Suppressor macrophage (primary cell): Measurements from ENCODE around the gene TNNT3.
"Not testable (repeated sequence)": the region's sequence is repeated elsewhere in the genome, so short reads cannot be mapped to it uniquely, and the experiment has no call there.

ENCODE experiments used
- DNase-seq, 4 experiments: peaks; one replicate each; pipeline ENCODE4 v3.0.0-alpha.2; 2020 to 2022

Gene TNNT3

DNA sequence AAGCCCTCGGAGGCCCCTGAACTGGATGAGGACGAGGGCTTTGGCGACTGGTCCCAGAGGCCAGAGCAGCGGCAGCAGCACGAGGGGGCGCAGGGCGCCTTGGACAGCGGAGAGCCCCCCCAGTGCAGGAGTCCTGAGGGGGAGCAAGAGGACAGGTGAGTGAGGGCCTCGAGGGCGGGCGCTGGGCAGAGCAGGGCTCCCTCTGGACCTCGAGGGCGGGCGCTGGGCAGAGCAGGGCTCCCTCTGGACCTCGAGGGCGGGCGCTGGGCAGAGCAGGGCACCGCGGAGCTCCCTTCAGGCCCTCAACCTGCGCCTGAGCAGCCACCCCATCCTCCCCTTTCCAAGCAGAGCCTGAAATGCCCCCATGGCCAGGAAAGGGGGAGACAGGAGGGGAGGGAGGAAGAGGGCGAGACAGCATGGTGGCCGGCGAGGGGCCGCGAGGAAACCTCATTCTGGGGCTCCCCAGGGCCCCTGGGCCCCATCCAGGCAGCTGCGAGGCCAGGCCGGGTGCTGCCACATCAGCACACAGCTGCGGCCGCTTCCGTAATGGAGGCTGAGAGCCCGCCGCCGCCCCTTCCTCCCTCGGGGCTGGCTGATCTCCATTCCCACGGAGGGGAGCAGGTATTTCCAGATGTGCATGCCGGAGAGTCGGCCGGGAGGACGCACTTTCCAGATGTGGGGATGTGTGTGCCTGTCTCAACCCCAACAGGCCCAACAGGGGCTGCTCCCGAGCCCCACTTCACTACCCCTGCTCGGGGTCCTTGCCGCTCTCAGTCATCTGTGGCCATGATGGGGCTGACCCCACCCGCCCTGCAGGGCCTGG is 37.9 kb upstream of the TNNT3 start:
- peak in 2 of 4 experiments; percentile 43 to 46 for DNase-seq

- peak; percentile 73 to 91 (median 82) for DNase-seq
Observed at GRCh38 chr11:1882265-1883238, 37.0 kb upstream of the TNNT3 start.

DNA sequence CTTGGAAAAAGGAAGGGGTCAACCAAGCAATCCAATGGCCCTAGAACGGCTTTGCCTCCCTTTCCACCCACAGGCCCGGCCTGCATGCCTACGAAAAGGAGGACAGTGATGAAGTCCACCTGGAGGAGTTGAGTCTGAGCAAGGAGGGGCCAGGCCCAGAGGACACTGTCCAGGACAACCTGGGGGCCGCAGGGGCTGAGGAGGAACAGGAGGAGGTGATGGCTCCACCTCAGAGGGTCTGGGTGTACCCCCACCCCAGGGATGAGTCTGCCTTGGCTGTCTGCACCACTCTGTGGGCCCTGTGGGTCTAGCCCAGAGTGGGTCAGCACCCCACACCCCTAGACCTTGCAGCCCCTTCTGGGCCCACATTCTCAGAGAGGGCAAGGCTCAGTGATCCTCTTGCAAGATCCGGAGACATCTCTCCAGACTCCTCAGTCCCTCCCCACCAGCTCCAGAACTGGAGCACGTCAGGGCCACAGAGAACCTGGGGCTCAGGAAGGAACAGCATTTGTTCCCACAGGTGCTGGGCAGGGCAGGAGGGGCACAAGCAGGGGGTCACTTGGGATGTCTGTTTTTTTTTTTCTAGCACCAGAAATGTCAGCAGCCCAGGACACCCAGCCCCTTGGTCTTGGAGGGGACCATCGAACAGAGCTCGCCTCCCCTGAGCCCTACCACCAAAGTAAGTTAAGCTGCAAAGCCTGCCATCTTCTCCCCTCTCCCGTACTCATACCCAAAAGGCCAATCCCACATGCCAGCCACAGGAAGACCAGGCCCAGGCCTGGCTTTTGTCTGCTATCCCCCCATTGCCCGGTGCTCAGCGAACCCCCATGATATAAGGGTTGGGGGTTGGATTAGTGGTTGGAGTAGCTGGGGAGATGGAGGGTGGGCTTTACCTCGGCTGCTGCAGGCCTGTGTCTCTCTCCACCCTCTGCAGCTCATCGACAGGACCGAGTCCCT is 35.9 kb upstream of the TNNT3 start:
- DNase-seq, result no peak

- no peak for DNase-seq
Observed at GRCh38 chr11:1884303-1884700, 35.2 kb upstream of the TNNT3 start.

DNA sequence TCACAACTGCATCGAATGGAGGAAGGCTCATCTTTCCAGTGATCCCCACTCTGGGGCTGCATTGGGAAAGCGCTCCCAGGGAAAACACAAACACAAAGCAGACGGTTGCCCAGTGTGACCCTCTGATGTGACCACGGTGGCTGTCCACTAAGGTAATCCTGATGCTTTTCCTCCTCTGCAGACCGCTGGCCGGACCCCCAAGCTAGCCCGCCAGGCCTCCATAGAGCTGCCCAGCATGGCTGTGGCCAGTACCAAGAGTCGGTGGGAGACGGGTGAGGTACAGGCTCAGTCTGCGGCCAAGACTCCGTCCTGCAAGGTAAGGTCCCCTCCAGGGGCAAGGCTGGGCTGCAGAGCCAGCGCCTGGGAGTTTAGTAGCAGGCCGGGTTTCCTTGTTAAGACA is 33.0 kb upstream of the TNNT3 start:
- not testable (repeated sequence) for DNase-seq

GRCh38 chr11:1887451-1888346 is 31.8 kb upstream of the TNNT3 start:
- no peak for DNase-seq

GRCh38 chr11:1888347-1888753 is 31.2 kb upstream of the TNNT3 start:
- DNase-seq, result peak in 2 of 4 experiments; percentile 53 to 57

GRCh38 chr11:1888811-1889210 is 30.7 kb upstream of the TNNT3 start:
- no peak for DNase-seq

GRCh38 chr11:1889224-1889930 is 30.1 kb upstream of the TNNT3 start:
- peak in 2 of 4 experiments; percentile 42 to 50 for DNase-seq

DNA sequence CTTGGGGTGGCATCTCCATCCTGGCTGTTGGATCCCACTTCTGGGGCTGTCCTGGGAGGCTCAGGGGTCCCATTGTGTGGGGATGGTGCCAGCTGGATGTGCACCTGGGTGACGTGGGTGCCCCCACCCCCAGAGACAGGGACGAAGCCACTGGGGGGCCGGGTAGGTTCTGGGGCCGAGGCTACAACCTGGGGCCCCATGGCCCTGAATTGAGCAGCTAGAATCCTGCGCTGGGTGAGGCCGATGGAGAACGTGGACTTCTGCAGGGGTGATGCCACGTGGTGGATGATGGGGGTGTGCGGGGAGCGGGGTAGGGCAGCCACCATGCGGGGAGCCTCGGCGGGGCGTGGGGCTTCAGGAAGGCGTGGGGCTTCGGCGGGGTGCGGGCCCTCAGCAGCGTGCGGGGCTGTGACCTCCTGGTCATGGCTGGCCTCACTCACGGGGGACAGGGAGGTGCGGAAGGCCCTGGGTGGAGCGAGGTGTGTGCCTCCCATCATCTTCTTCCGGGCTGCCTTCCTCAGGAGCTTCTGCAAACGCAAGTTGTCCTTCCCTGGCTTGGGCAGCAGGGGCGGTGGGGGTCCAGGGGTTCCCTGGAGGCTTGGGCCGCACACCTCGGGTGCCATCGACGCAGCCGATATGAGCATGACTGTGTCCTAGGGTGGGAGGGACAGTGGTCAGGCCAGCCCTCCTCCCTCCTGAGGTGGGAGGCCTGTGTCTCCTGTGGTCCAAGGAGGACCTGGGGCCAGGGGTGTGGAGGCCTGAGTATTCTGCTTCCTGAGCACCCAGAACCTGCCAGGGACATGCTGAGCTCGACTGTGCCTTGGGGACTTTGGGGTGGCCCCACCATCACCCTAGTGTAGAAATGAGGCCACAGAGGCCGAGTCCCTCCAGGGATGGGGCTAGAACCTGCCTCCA is 29.3 kb upstream of the TNNT3 start:
- DNase-seq, result no peak

- DNase-seq, result peak; percentile 45 to 75 (median 64)
Observed at GRCh38 chr11:1890856-1891830, 28.4 kb upstream of the TNNT3 start.

DNA sequence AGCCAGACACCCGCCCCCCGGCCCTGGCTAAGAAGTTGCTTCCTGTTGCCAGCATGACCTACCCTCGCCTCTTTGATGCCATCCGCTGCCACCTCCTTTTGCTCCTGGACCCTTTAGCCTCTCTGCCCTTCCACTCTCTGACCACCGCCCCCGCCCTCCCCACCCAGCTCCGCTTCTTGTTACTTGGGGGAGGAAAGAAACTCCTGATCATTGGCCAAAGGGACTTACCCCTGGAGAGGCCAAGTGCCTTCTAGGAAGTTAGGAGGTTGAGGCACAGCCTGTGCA is 27.7 kb upstream of the TNNT3 start, which contains the start of gene PRR33:
Gene PRR33, minus strand, starts transcription at position 65 of the 285 bp plus-strand sequence. CDS start 1,311 bp downstream, outside the sequence.
- DNase-seq, result no peak

DNA sequence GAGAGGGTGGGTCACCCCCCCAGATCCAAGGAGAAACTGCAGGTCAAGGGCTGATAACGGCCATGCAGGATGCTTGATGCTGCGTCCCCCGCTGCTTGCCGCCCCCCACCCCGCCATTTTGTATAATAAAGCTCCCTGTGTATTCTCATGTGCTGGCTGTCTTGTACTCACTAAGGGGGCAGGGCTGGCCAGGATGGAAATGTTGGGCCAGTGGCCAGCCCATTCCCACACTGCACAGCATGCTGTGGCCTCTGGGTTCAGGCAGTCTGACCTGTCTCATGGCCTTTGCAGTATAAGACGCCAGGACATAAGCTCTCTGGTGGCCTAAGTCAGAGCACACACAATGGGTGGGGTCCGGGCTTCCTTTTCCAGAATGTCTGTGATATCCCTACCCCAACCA is 27.4 kb upstream of the TNNT3 start:
- DNase-seq, result no peak

DNA sequence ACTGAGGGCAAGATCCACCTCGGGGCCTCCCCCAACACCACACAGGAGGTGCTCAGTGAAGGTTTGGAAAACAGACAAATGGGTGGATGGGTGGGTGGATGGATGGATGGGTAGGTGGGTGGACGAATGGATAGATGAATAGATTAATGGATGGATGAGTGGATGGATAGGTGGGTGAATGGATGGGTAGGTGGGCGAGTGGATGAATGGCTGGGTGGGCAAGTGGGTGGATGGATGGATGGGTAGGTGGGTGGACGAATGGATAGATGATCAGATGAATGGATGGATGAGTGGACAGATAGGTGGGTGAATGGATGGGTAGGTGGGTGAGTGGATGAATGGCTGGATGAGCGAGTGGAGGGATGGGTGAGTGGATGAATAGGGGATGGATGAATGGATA is 26.9 kb upstream of the TNNT3 start:
- DNase-seq, result no peak

DNA sequence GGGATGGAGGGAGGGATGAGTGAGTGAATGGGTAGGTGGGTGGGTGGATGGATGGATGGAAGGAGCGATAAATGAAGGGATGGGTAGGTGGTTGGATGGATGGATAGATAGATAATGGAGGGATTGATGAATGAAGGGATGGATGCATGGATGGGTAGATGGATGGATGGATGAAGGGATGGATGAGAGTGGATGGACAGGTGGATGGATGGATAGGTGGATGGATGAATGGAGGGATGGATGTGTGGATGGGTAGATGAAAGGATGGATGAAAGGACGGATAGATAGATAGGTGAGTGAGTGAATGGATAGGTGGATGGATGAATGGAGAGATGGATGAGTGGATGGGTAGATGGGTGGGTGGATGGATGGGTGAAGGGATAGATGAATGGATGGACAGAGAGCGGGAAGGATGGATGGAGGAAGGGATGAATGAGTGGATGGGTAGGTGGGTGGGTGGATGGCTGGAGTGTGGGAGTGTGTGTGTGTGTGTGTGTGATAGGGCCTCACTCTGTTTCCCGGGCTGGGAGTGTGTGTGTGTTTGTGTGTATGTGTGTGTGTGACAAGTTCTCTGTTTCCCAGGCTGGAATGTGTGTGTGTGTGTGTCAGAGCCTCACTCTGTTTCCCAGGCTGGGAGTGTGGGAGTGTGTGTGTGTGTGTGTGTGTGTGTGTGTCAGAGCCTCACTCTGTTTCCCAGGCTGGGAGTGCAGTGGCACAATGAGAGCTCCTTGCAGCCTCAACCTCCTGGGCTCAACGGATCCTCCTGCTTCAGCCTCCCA is 25.7 kb upstream of the TNNT3 start:
- no peak for DNase-seq

DNA sequence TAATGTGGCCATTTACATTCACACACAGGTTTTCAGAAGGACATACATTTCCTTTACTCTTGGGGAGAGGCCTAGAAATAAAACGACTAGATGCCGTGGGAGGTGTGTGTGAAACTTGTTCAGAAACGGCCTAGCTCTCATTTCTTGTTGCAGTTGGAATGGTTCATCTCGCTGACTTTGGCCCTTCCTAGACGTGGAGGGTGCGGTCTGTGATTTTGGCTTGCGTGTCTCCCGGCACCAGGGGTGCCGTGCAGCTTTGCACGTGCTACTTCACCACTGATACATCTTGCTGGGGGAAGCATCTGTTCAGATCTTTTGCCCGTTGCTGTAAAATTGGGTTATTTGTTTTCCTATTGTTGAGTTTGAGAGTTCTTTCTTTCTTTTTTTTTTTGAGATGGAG is 24.7 kb upstream of the TNNT3 start:
- no peak for DNase-seq

DNA sequence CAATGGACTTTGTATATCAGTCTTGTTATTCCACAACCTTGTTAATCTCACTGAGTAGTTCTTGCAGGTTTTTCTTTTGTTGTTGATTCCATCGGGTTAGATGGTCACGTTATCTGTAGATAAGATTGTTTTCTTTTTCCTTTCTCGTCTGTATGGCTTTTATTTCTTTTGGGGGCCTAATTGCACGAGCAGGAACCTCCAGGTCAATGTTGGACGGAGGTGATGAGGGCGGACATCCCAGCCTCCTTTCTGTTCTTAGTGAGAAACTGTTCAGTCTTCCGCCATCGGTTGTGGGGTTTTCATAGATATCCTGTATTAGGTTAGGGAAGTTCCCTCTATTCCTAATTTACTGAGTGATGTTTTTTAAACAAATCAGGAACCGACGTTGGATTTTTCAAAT is 23.0 kb upstream of the TNNT3 start:
- DNase-seq, result peak in 1 of 4 experiments; percentile 31
